Hepatocyte (in vitro differentiated cells): Measurements from ENCODE around the gene CXCR6. TPM values are rescaled to one million over a fixed set of nuclear protein-coding genes. Genes with fewer than 3 reads are reported as not detected.

Source experiments
- DNase-seq: peaks from one replicate; pipeline ENCODE4 v3.0.0-alpha.2; 2016; ENCODE audit warnings: low spot score
- H2AFZ ChIP-seq: fragments of 200-600 bp; sonication (generic); 2 replicates; pipeline ENCODE4 v1.6.0; 2016; ENCODE audit warnings: antibody characterized with exemption, mild to moderate bottlenecking
- H3K27ac ChIP-seq: fragments of 200-600 bp; sonication (generic); 2 replicates; pipeline ENCODE4 v1.5.1; 2016; ENCODE audit warnings: mild to moderate bottlenecking
- H3K27me3 ChIP-seq: fragments of 200-600 bp; sonication (generic); 2 replicates; pipeline ENCODE4 v1.6.1; 2016
- H3K36me3 ChIP-seq: fragments of 200-600 bp; sonication (generic); replicated peaks from 2 replicates; pipeline ENCODE4 v1.5.1; 2016; ENCODE audit warnings: low read depth; ENCODE audit not compliant: insufficient read depth
- H3K4me1 ChIP-seq: fragments of 200-600 bp; sonication (generic); 2 replicates; pipeline ENCODE4 v1.5.1; 2016; ENCODE audit warnings: mild to moderate bottlenecking, moderate library complexity; ENCODE audit not compliant: insufficient read depth
- H3K4me2 ChIP-seq: fragments of 200-600 bp; sonication (generic); 2 replicates; pipeline ENCODE4 v1.6.0; 2016
- H3K4me3 ChIP-seq: fragments of 200-600 bp; sonication (generic); 2 replicates; pipeline ENCODE4 v1.5.1; 2016; ENCODE audit warnings: mild to moderate bottlenecking
- H3K79me2 ChIP-seq: fragments of 200-600 bp; sonication (generic); 2 replicates; pipeline ENCODE4 v1.6.0; 2017; ENCODE audit warnings: mild to moderate bottlenecking
- H3K9me2 ChIP-seq: fragments of 200-600 bp; sonication (generic); replicated peaks from 2 replicates; pipeline ENCODE4 v1.6.0; 2017; ENCODE audit warnings: mild to moderate bottlenecking; ENCODE audit not compliant: insufficient read depth
- H3K9me3 ChIP-seq: fragments of 200-600 bp; sonication (generic); 2 replicates; pipeline ENCODE4 v1.5.1; 2016; ENCODE audit warnings: low read depth, mild to moderate bottlenecking
- H4K20me1 ChIP-seq: fragments of 200-600 bp; sonication (generic); 2 replicates; pipeline ENCODE4 v1.6.0; 2016; ENCODE audit warnings: mild to moderate bottlenecking; ENCODE audit not compliant: insufficient read depth, poor library complexity, severe bottlenecking
- CTCF ChIP-seq: fragments of 200-600 bp; sonication (generic); IDR thresholded peaks from 2 replicates; pipeline ENCODE4 v1.5.1; 2016; ENCODE audit warnings: antibody characterized with exemption, mild to moderate bottlenecking; ENCODE audit not compliant: poor library complexity
- EZH2 ChIP-seq: fragments of 200-600 bp; sonication (generic); IDR thresholded peaks from 2 replicates; pipeline ENCODE4 v1.6.1; 2016; ENCODE audit warnings: antibody characterized with exemption, mild to moderate bottlenecking, borderline replicate concordance
- EZH2phosphoT487 ChIP-seq: fragments of 200-600 bp; sonication (generic); IDR thresholded peaks from one replicate; pipeline ENCODE4 v1.6.1; 2018; ENCODE audit warnings: antibody characterized with exemption, mild to moderate bottlenecking, low read depth, moderate library complexity; ENCODE audit not compliant: unreplicated experiment, severe bottlenecking
- WGBS: methylation state at CpG from one replicate; pipeline ENCODE4 v1.1.6; 2016; ENCODE audit warnings: low lambda C conversion rate; ENCODE audit errors: missing lambda C conversion rate; 5-methylcytosine and 5-hydroxymethylcytosine counted together
- polyA plus RNA-seq: library from polyadenylated mRNA; unstranded; fragments of >200 nt; fragmentation: Nextera tagmentation; extraction: Ambion mirVana; gene quantifications from 2 replicates; pipeline ENCODE4 v1.2.1, GENCODE V29; 2016
- total RNA-seq: library from RNA; depleted of rRNA; stranded (reverse); fragments of >200 nt; gene quantifications from 2 replicates; pipeline ENCODE4 v1.2.3, GENCODE V29; 2014

The CXCR6 gene
- total and polyA plus RNA-seq, 2 experiments from 2014 or later = 0.33 TPM; not detected in 1

GRCh38 chr3:45948881-45949280, 5.6 kb downstream of the CXCR6 start:
- no peaks in the 10 kb centered on the region for H3K27me3 ChIP-seq
- peak overlapping the region; percentile 27 for H3K27ac ChIP-seq
- H2AFZ ChIP-seq = no peak overlapping the region
- no peak overlapping the region for H3K4me3 ChIP-seq
- no peaks in the 10 kb centered on the region for H3K9me3 ChIP-seq
- WGBS = 95% methylated on average over 6 of the region's 6 CpGs
- no peaks in the 10 kb centered on the region for H3K9me2 ChIP-seq
- H3K36me3 ChIP-seq = peaks cover 3% of the 10 kb centered on the region
- TF ChIP-seq CTCF (no peak), EZH2phosphoT487 (no peak), EZH2 (no peak)
- H3K4me1 ChIP-seq = peaks cover 8% of the 10 kb centered on the region
- no peaks in the 10 kb centered on the region for H4K20me1 ChIP-seq
- DNase-seq = no peak
- no peaks in the 10 kb centered on the region for H3K79me2 ChIP-seq
- H3K4me2 ChIP-seq = no peak overlapping the region

- Histone ChIP-seq H3K9me3 (no peaks in the 10 kb centered on the region), H3K27ac (no peak overlapping the region), H3K4me1 (peaks cover 7% of the 10 kb centered on the region), H3K9me2 (no peaks in the 10 kb centered on the region), H4K20me1 (no peaks in the 10 kb centered on the region), H3K27me3 (no peaks in the 10 kb centered on the region), H3K79me2 (no peaks in the 10 kb centered on the region), H3K4me3 (no peak overlapping the region), H2AFZ (no peak overlapping the region), H3K36me3 (peaks cover 3% of the 10 kb centered on the region), H3K4me2 (no peak overlapping the region)
- WGBS = 94% methylated on average over 4 of the region's 4 CpGs
- TF ChIP-seq EZH2 = no peak
- no peak for TF ChIP-seq EZH2phosphoT487
- TF ChIP-seq CTCF = no peak
- DNase-seq = no peak
Measured at GRCh38 chr3:45949432-45949831, 6.2 kb downstream of the CXCR6 start.

- no peak for DNase-seq
Measured at GRCh38 chr3:45950131-45950530, 6.9 kb downstream of the CXCR6 start.

More at GRCh38 chr3:45950131-45950530, 6.9 kb downstream of the CXCR6 start:
- no peaks in the 10 kb centered on the region for H3K79me2 ChIP-seq
- no peaks in the 10 kb centered on the region for H3K27me3 ChIP-seq
- H3K4me2 ChIP-seq = no peak overlapping the region
- H3K9me2 ChIP-seq = no peaks in the 10 kb centered on the region
- H3K4me1 ChIP-seq = peaks cover 7% of the 10 kb centered on the region
- H3K9me3 ChIP-seq = no peaks in the 10 kb centered on the region
- TF ChIP-seq EZH2phosphoT487 = no peak
- TF ChIP-seq EZH2 = no peak
- TF ChIP-seq CTCF = no peak
- no peaks in the 10 kb centered on the region for H4K20me1 ChIP-seq
- no peak overlapping the region for H2AFZ ChIP-seq
- H3K4me3 ChIP-seq = no peak overlapping the region
- no peak overlapping the region for H3K27ac ChIP-seq
- peaks cover 3% of the 10 kb centered on the region for H3K36me3 ChIP-seq
- 93% methylated on average over 2 of the region's 2 CpGs for WGBS
